Stimulated activated CD4-positive, alpha-beta T cell treated with anti-CD3 and anti-CD28 coated beads, TNF-alpha, amount 100 ng/mL, for 1 hour (primary cell): ENCODE results near the gene CD24.
A peak's percentile ranks its signal among the peaks of the same experiment; 100 is the strongest.
"Not testable (repeated sequence)": the region's sequence is repeated elsewhere in the genome, so short reads cannot be mapped to it uniquely, and the experiment has no call there.

Source experiments
- DNase-seq, 3 donors: peaks; one replicate each; pipeline ENCODE4 v3.0.0-alpha.2; 2020; ENCODE audit warnings: low read depth in 3 of 3, low spot score in 1 of 3

Gene CD24

DNA sequence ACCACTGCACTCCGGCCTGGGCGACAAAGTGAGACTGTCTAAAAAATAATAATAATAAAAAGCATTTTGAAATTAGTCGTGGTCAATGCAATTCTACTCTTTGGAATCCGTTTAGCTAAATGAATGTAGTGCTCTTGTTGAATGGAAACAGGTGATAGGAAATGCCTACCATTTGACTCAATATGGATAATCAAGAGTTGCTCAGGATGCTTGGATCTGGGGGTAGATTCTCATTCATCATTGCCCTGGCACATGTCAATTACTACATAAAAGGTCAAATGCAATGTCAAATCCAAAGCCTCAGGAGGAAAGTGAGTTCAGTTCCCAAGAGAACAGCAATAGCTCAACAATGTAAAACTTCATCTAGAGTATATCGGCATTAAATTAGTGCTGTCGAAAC is 3.8 kb downstream of the CD24 start:
- DNase-seq: not testable (repeated sequence)

DNA sequence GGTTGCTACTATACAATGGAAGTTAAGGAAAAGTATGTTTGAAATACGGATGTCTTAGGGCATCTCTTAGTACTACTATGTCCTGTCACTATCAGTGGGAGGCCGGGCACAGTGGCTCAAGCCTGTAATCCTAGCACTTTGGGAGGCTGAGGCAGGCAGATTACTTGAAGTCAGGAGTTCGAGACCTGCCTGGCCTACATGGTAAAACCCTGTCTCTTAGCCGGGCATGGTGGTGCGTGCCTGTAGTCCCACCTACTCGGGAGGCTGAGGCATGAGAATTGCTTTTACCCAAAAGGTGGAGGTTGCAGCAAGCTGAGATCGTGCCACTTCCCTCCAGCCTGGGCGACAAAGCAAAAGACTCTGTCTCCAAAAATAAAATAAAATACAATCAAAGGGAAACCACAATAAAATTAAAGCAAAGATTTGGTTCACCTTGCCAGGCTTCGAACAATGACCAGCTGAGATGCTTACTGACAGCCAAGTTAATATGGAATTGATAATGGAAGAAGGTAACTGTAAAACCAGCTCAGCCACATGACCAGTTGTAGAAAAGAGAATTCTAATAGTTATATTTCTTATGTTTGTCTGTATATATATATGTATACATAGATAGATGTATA is 6.5 kb downstream of the CD24 start:
- no peak for DNase-seq

DNA sequence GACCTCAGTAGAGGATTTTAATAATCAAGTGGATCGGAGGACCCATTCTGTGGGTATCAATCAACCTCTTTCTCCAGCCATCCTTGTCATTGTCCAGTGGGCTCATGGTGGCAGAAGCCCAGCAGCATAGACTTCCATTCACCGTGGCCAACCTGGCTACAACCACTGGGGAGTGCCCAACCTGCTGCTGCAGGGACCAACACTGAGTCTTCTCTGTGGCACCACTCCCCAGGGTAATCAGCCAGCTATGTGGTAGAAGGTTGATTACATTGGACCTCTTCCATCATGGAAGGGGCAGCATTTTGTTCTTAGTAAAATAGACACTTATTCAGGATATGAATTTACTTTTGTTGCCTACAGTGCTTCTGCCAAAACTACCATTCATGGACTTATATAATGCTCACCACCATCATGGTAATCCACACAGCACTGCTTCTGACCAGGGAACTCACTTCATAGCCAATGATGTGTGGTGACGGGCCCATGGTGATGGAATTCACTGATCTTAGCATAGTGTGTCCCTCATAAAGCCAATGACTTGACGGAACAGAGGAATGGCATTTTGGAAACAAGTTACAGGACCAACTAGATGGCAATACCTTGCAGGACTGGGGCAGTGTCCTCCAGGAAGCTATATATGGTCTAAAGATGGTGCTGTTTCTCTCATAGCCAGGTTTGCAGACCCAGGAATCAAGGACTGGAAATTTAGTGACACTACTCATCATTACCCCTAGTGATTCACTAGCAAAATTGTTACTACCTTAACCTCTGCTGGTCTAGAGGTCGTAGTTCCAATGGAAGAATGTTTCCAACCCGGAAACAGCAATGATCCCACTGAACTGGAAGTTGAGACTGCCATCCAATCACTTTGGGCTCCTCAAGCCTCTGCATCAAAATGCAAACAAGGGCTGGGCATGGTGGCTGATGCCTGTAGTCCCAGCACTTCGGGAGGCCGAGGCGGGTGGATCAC is 7.6 kb downstream of the CD24 start:
- no peak for DNase-seq

DNA sequence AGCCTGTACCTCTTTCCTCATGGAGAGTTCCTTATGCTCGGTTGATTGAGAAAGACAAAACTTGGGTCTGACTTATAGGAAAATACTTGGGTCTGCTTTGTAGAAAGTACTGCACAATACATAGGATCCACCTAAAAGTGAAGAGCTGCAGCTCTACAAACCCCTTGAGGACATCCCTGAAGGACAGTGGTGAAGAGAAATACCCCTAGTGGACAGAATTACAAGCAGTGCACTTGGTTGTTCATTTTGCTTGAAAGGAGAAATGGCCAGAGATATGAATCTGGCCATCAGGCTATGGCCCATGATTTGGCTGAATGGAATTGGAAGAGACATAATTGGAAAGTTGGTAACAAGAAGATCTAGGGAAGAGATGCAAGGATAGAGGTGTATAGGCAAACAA is 8.3 kb downstream of the CD24 start:
- no peak for DNase-seq

DNA sequence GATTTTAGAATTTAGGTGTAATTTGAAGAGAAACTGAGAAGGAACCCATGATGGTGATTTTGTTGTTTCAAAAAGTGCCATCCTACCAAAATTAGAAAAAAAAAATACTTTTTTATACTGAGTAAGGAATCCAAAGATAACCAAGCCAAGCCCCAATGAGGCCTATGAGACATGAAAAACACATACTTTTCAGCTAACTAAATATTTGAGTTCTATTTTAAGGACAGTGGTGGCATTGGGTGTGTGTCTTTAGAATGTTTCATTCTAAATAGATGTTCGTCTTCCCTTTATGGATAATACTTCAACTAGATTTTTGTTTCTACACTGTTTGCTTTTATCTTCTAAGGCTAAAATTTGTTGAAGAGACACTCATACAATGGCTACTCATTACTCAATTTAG is 9.6 kb downstream of the CD24 start:
- DNase-seq: no peak

DNA sequence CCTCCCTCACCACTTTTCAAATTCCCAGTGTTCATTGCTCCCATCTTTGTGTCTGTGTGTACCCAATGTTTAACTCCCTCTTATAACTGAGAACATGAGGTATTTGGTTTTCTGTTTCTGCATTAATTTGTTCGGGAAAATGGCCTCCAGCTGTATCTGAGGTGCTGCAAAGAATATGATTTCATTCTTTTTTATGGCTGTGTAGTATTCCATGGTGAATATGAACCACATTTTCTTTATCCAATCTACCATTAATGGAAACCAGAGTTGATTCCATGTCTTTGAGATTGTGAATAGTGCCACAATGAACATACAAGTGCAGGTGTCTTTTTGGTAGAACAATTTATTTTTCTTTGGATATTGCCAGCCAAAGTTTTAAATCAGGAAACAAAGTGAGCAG is 10.4 kb downstream of the CD24 start:
- DNase-seq: no peak

DNA sequence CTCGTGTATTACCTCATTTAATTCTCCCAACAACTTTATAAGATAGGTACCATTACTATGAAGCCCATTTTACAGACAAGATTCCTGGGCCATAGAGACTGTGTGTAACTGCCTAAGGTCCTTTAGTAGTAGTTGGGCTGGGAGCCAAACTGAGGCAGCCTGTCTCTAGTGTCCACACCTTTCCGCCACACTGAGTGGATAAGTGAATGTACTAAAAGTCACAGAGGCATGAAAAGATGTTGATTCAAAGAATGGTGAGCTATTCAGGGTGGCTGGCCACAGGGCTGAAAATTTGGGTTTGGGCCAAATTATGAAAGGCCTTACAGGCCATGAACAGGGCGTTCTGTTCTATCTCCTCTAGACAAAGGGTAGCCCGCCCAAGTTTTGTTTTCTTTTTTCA is 11.0 kb downstream of the CD24 start:
- DNase-seq: no peak

DNA sequence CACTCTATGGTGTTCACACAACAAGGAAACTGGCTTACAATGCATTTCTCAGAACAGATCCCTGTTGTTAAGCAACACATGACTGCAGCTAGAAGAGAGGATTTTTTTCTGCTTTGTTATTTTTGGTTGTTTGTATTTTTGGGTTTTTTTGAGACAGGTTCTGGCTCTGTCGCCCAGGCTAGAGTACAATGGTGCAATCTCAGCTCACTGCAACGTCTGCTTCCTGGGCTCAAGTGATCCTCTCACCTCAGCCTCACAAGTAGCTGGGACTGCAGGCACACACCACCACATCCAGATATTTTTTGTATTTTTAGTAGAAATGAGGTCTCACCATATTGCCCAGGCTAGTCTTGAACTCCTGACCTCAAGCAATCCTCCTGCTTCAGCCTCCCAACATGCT is 12.7 kb downstream of the CD24 start:
- no peak for DNase-seq

DNA sequence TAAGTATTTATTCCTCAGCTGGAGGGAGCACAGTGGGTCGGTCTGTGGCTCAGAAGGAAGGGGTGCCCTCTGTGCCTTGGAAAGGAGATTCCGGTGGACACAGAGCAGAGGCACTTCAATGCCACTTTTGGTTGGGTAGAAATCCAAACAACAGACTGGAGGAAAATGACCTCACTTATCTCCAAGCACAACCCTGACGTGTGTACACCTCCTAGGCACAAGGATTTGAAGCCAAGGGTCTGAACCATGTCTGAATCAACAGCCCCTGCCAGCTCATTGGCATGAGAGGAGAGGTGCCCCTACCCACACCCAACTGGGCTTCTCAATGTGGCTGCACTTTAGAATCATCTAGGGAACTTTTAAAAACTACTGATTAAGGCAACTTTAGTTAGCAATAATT is 13.4 kb downstream of the CD24 start:
- DNase-seq: no peak

DNA sequence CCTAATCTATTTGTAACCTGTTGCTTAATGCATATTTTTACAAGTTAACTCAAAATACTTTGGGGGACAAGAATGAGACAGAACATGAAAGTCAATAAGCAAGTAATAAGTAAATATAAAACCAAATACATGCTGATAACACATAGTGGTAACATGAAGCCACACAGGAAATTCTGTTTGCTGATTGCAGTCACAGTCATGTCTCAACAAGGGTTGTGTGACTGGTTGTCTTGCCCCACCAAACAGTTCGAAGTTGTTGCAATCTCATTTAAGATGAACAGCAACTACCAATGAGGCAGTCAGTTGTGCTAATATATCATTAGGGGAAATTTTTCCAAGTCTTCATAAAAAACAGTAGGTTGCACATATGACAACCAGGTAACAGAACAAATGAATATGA is 14.5 kb downstream of the CD24 start:
- DNase-seq: no peak

DNA sequence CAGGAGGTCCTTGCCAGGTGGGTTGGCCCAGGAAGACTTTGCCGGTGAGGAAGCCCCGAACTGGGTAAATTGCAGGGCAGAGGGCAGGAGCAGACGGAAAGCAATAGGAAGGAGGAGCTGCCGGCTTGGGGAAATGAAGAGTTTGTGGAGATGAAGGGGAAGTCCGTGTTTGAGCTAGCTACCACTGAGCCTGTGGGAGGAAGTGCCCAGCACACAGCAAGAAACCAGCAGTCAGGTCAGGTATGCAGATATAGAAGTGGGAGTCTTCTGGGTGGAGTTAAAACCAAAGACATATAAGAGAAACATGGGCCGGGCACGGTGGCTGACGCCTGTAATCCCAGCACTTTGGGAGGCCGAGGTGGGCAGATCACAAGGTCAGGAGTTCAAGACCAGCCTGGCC is 34.7 kb downstream of the CD24 start:
- DNase-seq: no peak

DNA sequence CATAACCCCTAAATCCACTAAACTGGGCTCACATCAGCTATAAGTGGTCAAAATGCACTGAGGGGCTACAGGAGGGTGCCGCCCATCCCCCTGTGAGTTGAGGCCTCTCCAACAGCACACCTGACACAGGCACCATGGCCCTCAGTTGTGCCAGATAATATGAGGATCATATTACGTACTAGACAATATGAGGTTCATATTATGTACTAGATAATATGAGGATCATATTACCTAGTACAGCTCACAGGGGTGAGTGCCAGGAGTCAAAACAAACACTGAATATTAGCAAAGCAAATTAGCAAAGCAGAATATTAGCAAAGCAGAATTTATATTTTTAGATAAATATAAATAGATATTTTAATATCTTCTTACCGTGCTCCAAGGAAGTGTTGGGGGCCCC is 35.3 kb downstream of the CD24 start:
- no peak for DNase-seq

DNA sequence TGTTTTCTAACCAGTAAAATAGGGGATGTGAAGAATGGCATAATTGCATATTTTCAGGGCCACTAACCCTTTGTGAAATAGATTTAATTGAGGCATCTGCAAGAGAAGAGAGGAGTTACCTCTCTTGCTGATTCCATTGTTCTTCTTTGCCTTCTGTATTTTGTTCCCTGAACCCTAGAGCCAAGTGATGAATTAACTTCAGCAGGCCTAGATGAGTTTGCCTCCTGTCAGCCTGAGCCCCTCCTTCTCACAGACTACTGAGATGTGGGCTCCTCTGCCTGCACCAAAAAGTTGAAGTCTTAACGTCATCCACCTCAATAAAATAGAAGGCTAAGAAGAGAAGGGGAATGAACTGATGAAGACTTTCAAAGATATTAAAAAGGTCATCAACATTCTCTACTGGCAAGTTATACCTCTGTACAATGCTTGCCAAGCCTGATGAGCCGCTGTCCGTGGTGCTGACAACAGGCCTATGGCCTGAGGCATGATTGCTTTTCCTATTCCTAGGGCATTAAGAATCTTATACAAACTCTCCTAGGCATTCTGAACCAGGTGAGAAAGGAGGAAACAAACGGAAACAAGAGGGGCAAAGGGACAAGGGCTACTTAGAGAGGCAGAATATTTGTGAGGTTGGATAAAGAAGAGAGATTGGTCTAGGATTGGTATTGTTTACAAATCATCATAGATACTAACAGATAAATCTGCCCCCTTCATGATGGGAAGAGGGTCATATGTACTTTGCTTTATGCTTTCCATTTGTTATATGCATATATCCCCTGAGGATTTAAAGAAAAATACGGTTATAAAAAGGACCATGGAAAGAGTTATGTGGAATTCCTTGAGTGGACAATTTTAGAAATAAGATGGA is 46.8 kb downstream of the CD24 start:
- peak in 1 of 3 donors; percentile 5 for DNase-seq

DNA sequence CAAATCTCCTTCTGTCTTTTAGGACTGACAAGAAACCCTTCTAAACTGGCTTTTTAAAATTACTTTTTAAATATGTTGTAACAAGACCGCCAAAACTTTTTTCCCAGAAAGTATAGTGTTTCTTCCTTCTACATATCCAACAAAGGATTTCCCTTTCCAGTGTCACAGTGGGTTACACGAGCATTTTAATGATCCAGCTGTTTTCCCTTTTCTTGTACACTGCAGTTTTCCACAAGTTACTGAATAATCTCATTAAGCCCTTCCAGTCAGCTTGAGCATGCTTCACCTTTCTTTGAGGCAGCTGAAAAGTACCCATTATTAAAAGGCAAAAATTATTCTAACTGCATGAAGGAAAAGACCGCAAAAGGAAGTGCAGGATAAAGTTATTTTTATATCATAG is 48.6 kb downstream of the CD24 start:
- no peak for DNase-seq

DNA sequence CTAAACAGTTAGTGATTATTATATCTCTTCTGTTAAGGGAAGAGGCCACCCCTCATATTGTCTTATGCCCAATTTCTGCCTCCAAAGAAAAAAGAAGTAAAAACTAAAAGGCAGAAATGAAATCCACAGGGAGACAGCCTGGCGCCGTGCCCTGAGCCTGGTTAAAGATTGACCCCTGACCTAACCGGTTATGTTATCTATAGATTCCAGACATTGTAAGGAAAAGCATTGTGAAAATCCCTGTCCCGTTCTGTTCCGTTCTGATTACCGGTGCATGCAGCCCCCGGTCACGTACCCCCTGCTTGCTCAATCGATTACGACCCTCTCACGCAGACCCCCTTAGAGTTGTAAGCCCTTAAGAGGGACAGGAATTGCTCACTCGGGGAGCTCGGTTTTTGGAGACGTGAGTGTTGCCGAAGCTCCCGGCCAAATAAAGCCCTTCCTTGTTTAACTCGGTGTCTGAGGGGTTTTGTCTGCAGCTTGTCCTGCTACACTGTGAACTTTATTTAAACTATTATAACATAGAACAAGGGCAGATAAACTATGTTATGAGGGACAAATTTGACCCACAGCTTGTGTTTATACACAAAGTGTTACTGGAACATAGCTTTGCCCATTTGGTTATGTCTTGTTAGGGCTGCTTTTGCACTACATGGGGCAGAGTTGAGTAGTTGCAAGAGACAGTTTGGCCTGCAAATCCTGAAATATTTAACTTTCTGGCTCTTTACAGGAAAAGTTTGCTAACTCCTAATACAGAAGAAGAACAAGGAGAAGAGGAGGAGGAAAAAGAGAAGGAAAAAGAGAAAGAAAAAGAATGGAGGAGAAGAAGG is 49.6 kb downstream of the CD24 start:
- no peak for DNase-seq

DNA sequence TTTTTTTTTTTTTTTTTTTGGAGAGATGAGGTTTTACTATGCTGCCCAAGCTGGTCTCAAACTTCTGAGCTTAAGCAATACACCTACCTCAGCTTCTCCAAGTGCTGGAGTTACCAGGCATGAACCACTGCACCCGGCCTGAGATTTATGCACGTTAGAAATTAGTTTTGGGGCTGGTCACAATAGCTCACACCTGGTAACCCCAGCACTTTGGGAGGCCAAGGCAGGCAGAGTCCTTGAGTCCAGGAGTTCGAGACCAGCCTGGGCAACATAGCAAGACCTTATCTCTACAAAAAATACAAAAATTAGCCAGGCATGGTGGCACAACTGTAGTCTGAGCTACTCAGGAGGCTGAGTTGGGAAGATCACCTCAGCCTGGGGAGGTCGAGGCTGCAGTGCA is 51.9 kb downstream of the CD24 start:
- DNase-seq: no peak
